ENCODE results near the gene PPM1M.
A peak's percentile ranks its signal among the peaks of the same experiment; 100 is the strongest.
"Not testable (repeated sequence)": the region's sequence is repeated elsewhere in the genome, so short reads cannot be mapped to it uniquely, and the experiment has no call there.

The PPM1M gene

DNA sequence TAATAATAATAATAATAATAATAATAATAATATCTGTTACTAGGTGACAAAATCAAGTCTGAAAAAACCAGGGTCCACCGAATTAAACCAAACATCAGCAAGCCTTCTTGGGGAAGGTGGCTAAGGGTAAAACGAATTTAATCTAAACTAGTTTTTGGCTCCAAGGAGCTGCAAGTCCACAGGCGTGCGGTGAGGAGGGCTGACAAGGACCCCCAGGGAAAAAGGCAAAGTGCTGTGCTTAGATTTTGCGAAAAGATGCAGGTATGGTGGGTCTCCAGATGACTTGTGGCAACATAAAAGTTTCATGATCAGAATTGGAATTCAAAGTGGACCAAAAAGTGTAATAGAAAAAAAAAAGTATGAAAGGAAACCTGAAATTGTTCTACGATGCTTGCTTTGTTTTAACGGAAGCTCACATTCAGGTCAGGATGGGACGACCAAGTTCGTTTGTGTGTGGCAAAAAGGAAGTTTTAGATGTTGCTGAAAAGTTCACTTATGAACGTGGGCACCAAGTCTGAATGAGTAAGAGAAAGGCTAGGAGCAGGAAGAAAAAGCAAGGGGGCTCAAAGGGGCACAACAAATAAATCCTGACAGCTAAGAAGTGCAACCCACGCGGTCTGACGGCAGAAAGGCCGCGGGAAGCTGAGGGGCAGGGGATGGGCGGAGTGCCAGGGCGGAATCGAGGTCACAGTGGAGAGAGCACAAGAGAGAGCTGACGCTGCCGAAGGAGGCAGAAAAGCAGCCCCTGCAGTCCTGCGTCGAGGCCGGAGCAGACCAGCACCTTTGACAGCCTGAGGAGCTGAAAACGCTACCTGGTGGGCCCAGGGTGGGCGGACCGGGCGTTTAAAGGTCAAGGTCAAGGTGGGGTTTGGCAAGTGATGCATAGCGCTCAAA, 31.8 kb downstream of the PPM1M start:
- DNase-seq (ENCODE audit: low read depth, low spot score) = peak; percentile 44

DNA sequence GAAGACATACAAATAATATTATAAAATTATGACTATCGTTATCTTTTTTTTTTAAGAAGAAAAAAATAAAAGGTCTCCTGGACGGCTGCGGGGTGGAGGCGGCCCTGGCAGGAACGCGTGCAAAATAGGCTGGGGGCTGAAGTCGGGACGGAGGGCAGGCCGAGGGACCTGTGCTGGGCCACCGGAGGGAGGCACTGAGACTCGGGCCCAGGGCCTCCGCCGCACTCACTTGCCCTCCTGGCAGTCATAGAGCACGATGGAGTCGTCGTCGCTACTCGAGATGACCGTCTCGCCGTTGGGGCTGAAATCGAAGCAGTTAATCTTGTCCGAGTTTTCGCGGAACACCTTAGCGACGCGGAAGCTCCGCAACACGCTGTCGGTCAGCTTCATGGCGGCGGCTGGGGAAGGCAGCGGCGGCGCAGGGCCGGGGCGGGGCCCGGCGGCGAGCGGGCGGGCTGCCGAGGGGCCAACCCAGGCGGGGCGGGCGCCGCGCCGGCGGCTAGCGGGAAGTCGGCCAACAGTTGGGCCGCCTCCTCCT, 32.5 kb downstream of the PPM1M start:
- peak; percentile 26 for DNase-seq (ENCODE audit: low read depth, low spot score)

DNA sequence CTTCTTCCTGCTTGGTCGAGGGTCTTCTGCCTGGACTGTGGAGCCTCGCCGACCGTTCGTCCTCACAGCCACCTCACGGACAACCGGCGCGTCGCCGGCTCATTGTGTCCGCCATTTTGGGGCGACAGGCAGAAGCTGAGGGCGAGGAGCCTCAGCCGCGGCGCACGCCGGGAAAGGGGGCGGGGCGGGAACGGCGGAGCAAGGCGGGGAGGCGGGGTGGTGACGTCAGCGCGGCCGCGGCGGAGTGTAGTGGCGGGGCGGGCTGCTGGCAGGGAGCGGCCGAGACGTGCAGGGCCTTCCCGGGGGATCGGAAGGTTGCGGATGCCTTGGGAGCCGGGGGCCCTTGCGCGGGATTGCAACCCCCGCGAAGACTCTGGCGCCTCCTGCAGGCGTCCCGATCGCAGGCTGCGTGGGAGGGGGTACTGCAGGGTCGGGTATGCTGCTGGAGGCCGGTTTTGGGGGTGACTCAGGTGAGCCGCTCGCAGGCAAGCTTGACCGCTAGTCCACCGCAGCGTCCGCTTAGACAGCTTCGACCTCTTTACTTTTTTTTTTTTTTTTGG, 33.0 kb downstream of the PPM1M start, which contains the start of gene WDR82:
Gene WDR82 (minus strand): TSS at position 140 of the 560 bp plus-strand sequence. CDS start 288 bp downstream, outside the sequence.
- DNase-seq (ENCODE audit: low read depth, low spot score) = peak; percentile 95

DNA sequence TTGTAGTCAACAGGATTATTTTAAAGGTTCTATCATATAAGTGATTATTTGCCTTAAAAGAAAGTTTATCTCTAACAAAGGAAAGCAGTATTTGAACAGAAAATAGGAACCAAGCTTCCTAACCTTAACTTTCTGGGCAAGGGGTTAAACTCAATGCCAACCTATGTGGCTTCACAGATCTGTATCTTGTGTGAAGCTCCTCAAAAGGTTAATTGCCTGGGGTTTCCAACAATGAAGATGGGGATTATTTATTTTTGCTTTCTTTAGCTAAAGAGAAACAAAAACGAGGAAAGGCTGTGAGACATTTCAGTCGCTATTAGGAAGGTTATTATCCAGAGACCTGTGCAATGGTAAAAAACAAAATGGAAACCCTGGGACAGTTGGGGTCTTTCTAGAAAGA, 34.0 kb downstream of the PPM1M start:
- no peak for DNase-seq (ENCODE audit: low read depth, low spot score)

DNA sequence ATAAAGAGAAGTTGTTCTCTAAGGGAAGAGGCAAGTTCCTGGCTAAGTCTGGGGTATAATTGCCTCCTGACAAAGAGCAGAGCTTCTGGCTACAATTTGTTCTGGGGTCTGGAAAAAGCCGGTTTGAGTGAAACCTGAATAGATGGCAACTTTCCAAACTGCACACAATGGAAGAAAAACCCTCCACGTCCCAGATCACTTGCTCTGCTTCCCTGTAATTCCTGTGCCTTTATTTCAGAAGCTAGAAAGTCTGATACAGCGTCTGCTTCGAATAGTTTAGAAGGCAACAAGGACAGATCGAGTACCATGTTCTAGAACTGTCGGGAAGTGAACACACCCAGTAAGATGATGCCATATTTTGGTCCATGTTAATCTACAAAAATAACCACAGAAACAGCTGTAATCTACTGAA, 34.5 kb downstream of the PPM1M start:
- no peak for DNase-seq (ENCODE audit: low read depth, low spot score)

DNA sequence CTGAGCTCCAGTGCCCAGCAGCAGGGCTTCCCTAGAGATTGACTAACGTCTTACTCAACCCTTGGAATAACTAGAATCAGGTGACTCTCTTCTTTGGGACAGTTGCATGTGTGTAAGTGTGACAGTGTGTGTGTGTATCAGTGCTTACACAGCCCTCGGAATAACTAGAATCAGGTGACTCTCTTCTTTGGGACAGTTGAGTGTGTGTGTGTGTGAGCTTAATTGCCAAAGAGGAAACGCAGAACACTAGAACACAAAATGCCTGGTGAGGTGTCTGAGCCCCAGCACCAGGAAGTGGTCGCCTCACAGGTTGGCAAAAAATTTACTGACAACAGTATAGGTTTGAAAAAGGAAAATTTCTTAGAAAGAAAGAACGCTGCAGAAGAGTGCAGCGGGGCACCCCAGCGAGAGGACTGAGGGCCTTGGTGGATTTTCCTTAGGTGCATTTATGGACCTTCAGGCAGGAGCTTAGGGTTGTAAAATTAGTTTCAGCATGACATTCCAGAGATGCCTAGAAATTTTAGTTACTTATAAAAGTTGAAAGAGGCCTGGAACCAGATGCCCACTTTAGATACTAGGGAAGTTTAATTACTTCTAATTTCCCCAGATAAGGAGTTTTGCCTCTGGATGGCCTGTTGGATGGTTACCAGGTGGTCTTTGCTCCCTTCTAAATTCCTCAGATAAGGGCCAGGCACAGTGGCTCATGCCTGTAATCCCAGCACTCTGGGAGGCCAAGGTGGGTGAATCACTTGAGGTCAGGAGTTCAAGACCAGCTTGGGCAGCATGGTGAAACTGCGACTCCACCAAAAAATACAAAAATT, 36.6 kb downstream of the PPM1M start:
- DNase-seq (ENCODE audit: low read depth, low spot score) = no peak

DNA sequence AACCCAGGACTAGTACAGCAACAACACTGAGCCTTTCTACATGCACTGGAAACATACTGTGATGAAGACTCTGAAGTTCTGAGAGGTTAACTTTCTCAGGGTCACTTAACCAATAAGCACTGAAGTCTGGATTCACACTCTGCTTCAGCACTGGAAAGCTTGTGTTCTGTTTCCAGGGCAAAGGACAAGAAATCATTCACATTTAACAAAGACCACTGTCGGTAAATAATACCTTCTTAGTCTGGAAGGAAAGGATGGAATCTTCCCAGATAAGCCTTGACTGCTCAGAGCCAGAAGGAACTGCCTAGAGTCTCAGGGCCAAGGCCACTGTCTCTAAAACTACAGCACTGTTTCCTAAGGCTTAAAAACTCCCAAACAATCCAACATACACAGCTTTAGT, 37.7 kb downstream of the PPM1M start:
- DNase-seq (ENCODE audit: low read depth, low spot score) = no peak

DNA sequence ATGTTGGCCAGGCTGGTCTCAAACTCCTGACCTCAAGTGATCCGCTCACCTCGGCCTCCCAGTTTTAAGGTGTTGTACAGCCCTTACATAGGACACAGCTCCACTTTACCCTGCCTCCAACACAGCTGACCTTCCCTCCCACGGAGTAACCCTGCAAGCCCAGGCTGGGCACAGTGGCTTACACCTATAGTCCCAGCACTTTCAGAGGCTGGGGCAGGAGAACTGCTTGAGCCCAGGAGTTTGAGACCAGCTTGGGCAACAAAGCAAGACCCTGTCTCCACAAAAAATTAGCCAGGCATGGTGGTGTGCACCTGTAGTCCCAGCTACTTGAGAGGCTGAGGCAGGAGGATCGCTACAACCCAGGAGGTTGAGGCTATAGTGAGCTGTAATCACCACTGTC, 38.5 kb downstream of the PPM1M start:
- not testable (repeated sequence) for DNase-seq (ENCODE audit: low read depth, low spot score)

DNA sequence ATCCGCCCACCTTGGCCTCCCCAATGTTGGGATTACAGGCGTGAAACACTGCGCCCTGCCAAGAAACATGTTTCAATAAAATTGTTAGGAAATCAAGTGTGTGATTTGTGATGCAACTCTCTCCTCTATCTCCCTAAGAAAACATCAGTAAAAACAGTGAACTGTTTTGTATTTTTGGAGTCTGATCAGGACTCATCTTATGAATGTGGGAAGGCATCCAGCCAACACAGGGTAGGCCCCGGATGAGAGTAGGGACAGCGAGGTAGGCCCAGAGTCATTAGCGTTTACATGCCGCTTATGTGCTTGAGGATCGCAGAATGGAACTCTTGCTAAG, 41.2 kb downstream of the PPM1M start:
- no peak for DNase-seq (ENCODE audit: low read depth, low spot score)

DNA sequence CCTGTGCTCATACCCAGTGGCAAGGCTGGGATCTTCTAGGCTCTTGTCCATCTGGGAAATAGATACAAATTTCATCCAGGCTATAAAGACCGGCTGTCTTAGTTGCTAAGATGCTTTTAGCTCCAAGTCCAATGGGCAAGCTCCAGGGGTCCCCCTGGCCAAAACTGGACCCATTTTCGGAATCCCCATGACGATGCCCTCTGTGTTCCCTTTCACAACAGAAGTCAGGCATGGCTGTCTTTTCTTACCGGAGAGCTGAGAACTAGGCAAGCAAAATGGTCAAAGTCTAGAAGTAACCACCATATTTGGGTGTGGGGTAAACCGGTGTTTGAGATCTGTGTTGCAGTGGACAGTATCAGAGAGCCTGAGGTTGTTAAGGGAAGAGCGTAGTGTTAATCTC, 43.1 kb downstream of the PPM1M start:
- no peak for DNase-seq (ENCODE audit: low read depth, low spot score)

DNA sequence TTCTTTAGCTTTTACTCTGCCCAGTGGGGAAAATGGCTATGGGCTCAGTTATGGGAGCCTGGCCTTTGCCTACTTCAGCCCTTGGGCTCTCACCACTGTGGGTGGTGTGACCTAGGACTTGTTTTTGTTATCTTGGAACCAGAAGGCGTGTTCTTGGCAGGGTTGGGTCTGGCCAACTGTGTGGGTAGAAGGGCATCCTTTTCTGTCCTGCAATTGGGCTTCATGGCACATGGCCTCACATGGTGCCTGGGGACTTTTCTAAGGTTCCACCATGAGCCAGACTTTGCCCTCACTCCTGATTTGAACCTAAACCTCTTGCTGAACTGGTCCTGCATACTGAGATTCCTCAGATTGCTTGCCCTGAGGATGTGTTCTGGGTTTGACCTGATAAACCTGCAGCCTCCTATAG, 43.8 kb downstream of the PPM1M start:
- DNase-seq (ENCODE audit: low read depth, low spot score) = no peak

DNA sequence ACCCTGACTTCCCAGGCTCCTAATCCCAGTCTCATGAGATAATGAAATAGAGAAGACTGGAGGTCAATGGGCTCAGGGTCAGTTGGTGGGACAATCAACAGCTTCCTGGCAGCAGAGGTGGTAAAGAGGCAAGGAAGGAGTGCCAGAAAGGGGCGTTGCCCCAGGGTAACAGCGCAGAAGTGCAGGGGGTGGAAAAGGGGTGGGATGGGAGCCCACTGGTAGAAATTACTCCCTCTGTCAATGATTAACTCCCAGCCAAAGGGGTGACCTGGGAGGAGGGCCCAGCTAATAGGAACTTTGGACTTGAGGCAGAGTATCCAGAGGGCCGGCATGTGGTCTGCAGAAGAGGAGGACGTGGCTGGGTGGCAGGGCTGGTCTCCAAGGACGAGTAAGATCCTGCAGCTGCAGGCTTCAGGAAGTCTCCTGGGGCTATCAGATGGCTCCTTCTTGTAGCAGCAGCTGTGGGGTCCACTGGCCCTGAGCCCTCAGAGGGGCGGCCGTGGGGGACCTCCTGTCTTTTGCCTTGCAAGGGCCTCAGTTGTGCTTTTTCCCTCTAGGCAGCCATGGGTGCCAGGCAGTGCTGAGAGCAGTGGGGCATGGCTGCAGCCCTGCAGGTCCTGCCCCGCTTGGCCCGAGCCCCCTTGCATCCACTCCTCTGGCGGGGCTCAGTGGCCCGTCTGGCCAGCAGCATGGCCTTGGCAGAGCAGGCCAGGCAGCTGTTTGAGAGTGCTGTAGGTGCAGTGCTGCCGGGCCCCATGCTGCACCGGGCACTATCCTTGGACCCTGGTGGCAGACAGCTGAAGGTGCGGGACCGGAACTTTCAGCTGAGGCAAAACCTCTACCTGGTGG, 44.4 kb downstream of the PPM1M start:
- DNase-seq (ENCODE audit: low read depth, low spot score) = no peak

DNA sequence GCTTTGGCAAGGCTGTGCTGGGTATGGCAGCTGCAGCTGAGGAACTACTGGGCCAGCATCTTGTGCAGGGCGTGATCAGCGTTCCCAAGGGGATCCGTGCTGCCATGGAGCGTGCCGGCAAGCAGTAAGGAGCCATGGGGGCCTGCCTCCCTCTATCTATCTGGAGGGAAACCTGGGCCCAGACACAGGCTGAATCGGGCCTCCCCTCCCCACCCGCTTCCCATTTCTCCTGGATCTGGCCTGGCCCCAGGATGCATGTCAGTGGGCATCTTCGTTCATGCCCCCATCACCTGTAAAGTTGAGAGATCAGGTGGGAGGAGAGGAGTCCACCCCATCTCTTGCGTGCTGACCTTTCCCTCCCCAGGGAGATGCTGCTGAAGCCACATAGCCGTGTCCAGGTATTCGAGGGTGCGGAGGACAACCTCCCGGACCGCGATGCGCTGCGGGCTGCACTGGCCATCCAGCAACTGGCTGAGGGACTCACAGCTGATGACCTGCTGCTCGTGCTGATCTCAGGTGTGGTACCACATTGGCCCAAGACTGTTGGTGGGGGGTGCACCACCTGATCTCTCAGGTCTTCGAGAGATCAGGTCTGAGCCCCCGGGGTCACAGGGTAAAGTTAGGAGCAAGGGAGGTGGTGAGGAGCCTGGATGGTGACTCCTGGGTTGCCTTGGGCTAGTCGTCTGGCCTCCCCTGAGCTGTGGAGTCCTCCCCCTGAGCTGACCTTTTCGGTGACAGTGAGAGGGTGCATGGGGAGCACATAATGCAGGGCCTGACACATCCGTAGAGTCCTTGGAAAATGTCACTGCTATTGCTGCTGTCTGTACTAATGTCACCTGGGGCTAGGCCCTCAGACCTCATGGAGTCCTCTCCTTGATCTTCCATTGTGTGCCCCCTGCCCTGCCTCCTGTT, 45.3 kb downstream of the PPM1M start:
- no peak for DNase-seq (ENCODE audit: low read depth, low spot score)

DNA sequence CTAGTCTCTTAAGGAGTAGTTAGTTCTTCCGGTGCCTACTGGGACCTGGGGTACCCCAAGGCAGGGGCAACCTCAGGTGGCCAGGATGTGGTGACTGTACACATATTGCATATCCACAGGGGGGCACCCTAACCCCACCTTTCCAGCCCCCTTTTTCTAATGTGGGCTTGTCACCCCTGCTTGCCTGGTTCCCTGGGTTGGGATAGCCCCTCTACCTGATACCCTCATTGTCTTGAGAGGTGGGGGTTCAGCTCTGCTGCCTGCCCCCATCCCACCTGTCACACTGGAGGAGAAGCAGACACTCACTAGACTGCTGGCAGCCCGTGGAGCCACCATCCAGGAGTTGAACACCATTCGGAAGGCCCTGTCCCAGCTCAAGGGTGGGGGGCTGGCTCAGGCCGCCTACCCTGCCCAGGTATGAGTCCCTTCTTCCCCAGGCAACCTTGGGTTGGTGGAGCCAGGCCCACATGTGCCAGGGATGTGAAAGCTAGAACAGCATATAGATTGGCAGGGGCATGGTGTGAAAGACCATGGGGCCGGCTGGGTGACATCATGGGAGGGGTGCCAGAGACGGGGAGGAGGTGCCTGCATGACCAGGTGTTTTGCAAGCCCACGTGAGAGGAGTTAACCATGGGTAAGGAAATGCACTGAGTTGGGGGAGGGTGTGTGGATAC, 46.1 kb downstream of the PPM1M start:
- no peak for DNase-seq (ENCODE audit: low read depth, low spot score)

DNA sequence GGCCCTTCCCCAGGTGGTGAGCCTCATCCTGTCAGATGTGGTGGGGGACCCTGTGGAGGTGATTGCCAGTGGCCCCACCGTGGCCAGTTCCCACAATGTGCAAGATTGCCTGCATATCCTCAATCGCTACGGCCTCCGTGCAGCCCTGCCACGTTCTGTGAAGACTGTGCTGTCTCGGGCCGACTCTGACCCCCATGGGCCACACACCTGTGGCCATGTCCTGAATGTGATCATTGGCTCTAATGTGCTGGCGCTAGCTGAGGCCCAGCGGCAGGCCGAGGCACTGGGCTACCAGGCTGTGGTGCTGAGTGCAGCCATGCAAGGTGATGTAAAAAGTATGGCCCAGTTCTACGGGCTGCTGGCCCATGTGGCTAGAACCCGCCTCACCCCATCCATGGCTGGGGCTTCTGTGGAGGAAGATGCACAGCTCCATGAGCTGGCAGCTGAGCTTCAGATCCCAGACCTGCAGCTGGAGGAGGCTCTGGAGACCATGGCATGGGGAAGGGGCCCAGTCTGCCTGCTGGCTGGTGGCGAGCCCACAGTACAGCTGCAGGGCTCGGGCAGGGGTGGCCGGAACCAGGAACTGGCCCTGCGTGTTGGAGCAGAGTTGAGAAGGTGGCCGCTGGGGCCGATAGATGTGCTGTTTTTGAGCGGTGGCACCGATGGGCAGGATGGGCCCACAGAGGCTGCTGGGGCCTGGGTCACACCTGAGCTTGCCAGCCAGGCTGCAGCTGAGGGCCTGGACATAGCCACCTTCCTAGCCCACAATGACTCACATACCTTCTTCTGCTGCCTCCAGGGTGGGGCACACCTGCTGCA, 46.9 kb downstream of the PPM1M start:
- DNase-seq (ENCODE audit: low read depth, low spot score) = no peak

DNA sequence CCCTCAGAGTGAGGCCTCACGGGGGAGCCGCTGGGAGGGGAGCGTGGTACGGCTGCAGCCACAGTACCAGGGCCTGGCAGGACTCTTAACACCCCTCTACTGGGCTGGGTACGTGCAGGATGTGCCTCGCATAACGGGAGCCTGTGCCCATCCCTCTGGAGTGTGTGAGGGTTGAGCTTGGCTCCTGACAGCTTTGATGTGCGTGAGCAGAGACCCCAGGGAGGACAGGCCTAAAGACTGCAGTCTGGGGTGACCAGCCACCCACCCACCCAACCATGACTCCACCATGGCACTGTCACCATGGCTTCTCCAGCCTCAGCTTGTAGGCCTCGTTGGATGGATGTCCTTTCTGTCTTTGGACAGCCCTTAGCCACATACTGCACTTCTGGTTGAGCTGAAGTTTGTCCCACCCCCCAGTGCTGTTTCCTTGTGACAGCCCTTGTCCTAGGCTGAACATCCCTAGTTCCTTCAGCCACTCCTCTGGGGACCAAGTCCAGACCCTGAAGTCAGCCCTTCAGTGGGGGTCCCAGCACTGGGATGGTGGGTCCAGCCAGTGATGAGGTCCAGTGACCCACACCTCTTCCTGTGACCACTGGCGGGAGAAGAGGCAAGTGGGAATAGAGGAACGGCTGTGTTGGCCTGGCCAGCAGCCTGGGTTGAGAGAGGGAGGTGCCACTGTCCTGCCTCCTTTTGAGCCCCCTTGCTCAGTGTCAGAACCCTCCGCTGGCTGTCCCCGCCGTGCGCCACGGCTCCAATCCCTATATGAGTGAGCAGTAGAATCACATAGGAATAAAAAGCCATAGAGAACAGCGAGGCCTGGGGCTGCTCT, 48.1 kb downstream of the PPM1M start:
- DNase-seq (ENCODE audit: low read depth, low spot score) = no peak

DNA sequence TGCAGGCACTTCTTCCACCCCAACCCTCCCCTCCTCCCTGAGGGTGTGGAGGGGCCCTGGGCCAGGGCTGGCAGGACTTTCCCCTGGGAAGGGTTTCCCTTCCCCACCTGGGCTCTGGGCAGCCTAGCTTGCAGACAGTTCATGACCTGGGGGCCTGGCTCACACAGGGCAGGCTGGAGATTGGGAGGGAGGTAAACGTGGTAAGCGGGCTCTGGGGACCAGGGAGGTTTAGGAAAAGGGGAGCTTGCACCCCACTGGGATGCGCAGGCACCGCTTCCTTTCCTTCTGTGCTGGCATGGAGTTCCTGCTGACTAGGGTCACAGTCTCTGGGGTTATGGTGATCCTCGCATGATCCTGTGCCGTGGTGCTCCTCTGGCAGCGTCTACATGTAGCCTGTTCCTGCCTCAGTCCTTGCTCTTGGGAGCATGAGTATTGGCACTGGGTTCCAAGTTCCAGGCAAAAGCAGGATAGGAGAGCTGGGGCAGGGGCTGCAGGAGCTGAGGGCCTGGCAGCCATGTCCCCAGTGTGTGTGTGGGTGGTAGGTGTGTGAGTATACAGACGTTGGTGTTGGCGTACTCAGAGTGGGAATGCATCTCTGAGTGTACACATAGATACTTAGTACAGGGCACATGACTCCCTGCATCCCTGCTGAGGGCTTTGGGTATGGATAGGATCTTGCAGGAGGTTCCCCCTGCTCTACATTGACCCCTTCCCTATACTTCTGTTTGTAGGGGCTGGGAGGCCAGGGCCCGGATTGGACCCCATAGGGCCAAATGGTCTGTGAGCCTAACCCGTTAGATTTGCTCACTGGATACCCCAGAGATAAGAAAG, 49.0 kb downstream of the PPM1M start:
- DNase-seq (ENCODE audit: low read depth, low spot score) = no peak

Measured in activated naive CD8-positive, alpha-beta T cell treated with anti-CD3 and anti-CD28 coated beads, Interleukin-2, amount 50 U/mL, for 16 hours (primary cell).